GM23338 (cell line): ENCODE data around the gene FOXP1.

ENCODE experiments used
- CREB1 ChIP-seq: fragments of 250-450 bp; sonication (Bioruptor Pico); IDR thresholded peaks from 2 replicates; pipeline ENCODE4 v1.5.0; 2020; ENCODE audit warnings: low read depth, mild to moderate bottlenecking, moderate library complexity
- CTCF ChIP-seq, 2 experiments: fragments of 200-600 bp in 1 of 2; sonication (generic) in 1 of 2; conservative IDR thresholded peaks; 2 replicates each; pipeline versions ENCODE4 v1.5.1 to v1.6.1; 2016 to 2017; ENCODE audit warnings: antibody characterized with exemption in 2 of 2, low read depth in 2 of 2, mild to moderate bottlenecking in 2 of 2, moderate library complexity in 1 of 2
- EZH2 ChIP-seq: fragments of 200-600 bp; sonication (generic); IDR thresholded peaks from one replicate; pipeline ENCODE4 v1.8.0; 2017; ENCODE audit warnings: antibody characterized with exemption, mild to moderate bottlenecking, low read depth; ENCODE audit not compliant: unreplicated experiment
- EZH2phosphoT487 ChIP-seq: fragments of 200-600 bp; sonication (generic); IDR thresholded peaks from one replicate; pipeline ENCODE4 v1.8.1; 2018; ENCODE audit warnings: antibody characterized with exemption; ENCODE audit not compliant: unreplicated experiment
- JUNB ChIP-seq: IDR thresholded peaks from one replicate; pipeline ENCODE4 v1.6.1; 2016; ENCODE audit warnings: antibody characterized with exemption; ENCODE audit not compliant: unreplicated experiment
- POLR2AphosphoS5 ChIP-seq: IDR thresholded peaks from 2 replicates; pipeline ENCODE4 v1.6.1; 2016; ENCODE audit warnings: antibody characterized with exemption, low read depth
- REST ChIP-seq: IDR thresholded peaks from one replicate; pipeline ENCODE4 v1.6.1; 2018; ENCODE audit warnings: antibody characterized with exemption; ENCODE audit not compliant: unreplicated experiment
- STAT1 ChIP-seq: IDR thresholded peaks from one replicate; pipeline ENCODE4 v1.6.1; 2016; ENCODE audit warnings: antibody characterized with exemption; ENCODE audit not compliant: unreplicated experiment
- ZNF462 ChIP-seq: fragments of 250-450 bp; sonication (Bioruptor Pico); IDR thresholded peaks from 2 replicates; pipeline ENCODE4 v1.5.0; 2020; ENCODE audit warnings: mild to moderate bottlenecking, moderate library complexity

- TF ChIP-seq CTCF (conservative IDR thresholded peaks at IDR 0.05; ENCODE audit: low read depth in 2 of 2) (no peak), STAT1 (no peak), POLR2AphosphoS5 (no peak), EZH2 (no peak), EZH2phosphoT487 (no peak), REST (no peak), JUNB (no peak), ZNF462 (no peak), CREB1 (CRISPR knock-in tag) (no peak)
These were observed 58.1 kb downstream of the FOXP1 start for GRCh38 chr3:71525391-71525790.
